ENCODE measurements around the gene ZMIZ1.

ZMIZ1 gene

DNA sequence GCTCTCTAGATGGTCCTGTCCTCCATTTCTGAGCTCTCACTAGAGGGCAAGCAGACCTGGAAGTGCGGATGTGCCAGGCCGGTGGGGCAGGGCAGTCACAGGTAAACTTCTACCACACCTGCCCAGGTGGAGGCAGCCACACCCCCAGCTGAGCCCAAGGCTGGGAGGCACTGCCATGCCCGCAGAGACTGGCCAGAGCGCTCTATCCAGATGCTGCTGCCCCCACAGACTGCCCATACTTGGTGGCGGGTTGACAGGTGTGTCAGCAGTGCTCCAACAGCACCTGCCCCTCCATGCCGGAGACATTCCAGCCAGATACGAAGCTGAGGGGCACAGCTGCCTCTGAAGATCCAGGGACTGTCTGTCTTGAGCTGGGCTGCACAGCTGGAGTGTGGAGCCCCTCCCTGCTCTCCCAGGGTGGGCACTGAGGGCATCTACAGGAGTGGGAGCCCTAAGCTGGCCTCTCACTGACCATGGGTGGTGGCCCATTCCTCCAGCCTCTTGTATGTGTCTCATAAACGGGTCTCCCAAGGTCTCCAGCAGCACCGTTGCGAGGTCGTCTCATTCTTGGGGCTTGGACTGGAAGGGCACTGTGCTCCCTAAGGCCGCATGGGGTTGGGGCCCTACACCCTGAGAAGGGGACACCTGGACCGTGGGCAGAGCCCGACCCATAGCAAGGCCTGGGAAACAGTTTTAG, 240.4 kb downstream of the ZMIZ1 start:
- no peak for DNase-seq (ENCODE audit: low spot score)

DNA sequence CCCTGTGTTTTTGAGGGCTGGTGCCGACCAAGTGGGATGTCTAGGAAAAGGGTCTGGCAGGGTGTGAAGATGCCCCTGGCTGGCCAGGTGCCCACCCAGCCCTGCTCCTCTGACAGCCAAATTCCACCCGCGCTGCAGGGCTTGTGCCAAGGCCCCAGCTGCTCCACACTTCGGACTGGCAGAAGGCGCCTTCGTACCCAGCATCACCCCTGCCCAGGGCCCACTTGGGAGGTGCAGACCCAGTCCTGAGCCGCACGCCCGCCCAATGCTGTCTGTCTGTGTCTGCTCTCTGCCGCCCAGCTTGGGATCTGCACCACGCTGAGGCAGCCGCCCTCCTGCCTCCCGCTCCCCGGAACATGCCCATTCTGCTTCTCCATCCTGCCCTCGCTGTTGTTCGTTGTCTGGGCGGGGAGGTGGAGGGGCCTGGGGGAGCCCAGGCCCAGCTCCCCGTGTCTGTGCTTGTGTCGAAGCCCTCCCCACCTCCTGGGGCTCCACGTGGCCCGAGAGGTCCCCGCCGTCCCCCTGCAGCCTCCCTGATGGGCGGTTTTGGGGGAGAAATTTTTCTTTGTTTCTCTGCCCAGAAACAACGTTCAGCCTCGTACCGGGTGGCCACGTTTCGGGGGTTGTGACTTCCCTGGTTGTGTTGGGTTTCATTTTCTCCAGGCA, 241.6 kb downstream of the ZMIZ1 start:
- no peak for DNase-seq (ENCODE audit: low spot score)

DNA sequence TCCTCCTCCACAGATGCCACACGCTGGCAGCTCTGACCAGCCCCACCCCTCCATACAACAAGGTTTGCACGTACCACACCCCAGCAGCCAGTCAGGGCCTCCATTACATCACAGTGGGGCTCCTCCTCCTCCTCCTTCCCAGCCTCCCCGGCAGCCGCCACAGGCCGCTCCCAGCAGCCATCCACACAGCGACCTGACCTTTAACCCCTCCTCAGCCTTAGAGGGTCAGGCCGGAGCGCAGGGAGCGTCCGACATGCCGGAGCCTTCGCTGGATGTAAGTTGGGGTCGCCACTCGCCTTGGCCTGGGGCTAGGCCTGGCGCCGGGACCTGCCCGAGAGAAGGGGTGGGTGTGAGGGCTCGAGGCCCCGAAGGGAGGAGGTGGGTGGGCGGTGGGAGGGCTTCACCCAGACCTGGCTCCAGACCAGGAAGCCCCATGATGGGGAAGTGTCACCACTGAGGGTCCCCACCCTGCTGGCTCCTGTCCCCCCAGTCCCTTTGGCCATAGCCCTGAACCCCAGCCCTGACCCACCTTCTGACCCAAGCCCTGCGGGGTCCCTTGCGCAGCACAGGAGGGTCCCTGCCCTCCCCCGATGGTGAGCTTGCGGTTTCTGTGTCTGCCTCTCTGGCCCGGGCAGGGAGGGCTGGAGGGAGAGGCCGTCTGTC, 242.3 kb downstream of the ZMIZ1 start:
- no peak for DNase-seq (ENCODE audit: low spot score)

DNA sequence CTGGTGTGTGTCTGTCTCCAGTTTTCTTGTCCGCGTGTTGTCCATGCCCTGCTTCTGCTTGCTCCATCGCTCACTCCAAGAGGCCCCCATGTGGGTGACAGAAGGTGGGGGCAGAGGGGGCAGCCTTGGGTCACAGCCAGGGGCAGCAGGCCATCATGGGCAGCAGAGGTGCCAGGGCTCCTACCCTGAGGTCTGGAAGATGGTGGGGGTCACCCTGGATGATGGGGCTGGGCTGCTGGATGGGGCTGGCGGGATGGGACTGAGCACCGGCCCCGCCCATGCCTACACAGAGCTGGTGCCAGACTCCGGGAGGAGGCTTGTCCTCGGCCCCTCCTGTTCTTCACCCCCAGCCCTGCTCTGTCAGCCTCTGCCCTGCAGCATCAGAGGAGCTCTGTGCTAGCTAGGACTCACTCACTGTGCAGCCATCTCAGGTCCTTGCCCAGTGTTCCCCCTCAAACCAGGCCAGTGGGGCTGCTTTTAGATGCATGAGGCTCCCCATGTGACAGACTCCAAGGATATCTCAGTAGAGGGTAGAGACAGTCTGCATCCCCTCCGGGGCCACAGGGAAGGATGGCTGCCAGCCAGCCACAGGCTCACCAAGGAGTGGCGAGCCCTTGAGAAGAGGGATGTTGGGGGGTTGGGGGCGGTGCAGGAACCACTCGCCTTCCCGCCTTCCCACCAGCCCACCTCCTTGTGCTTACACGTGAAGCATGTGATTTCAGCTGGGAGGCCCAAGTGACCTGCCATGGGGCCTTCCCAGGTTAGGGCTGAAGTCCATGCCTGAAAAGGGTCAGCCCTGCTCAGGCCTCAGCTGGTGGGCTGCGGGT, 243.0 kb downstream of the ZMIZ1 start:
- DNase-seq (ENCODE audit: low spot score): no peak

DNA sequence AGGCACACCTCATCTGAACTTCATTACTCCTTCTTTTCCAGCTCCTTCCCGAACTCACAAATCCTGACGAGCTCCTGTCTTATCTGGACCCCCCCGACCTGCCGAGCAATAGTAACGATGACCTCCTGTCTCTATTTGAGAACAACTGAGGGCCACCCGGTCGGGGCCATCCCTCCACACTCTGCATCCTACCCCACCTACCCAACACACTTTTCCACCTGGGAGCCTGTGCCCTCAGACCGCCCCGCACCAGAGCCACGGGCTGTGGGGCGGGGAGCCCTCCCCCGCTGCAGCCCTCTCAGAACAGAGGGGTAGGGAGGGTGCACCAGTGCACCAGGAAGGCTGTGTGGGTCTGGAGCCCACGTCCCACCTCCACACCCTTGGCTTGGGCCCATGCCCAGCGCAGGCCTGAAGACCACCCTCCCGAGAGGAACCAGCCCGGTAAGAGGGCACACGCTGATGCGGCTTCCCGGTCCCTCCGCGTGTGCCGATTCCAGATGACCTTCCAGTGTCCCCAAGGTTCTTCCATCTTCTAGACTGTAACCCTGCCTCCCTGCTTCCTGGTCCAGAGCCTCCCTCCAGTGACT, 243.9 kb downstream of the ZMIZ1 start:
- DNase-seq (ENCODE audit: low spot score): no peak

DNA sequence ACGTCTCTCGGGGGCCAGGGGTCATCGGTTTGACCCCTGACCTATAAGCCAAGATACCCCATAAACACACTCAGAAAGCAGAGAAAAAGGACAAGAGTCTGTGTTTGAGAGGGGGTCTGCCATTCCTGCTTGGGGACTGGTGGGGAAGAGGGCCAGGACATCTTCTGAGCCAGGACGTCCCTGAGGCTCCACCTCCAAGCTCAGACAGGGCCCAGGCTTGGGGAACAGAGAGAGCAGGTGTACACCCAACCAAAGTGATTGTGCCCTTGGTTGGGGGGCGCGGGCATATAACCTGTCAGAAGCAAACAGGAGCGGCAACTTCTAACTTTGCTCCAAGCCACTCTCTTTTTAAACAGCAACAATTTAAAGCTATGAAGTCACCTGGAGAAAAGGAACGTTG, 244.6 kb downstream of the ZMIZ1 start:
- DNase-seq (ENCODE audit: low spot score): no peak

DNA sequence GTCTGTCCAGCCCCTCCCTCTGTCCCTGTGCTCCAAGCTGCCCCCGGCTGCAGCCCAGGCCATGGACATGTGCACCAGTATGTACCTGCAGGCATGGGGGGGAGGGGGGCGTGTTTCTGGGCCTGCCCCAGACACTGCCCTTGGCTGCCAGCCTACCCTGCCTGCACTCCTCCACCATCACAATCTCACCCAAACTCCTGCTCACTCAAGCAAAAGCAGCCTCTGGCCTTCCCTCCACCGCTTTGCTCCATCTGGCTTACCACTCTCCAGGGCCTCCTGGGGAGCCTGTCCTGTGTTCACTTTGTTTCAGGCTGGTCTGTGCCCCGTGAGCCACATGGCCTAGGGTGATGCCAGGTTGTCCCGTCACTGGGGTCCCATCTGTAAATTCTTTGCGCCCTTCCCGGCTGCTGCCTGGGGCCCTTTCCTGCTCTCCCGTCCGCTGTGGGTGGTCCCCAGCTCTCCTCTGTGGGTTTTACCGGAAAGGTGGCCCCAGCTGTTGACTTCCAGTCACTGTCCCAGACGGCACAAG, 245.2 kb downstream of the ZMIZ1 start:
- DNase-seq (ENCODE audit: low spot score): no peak

DNA sequence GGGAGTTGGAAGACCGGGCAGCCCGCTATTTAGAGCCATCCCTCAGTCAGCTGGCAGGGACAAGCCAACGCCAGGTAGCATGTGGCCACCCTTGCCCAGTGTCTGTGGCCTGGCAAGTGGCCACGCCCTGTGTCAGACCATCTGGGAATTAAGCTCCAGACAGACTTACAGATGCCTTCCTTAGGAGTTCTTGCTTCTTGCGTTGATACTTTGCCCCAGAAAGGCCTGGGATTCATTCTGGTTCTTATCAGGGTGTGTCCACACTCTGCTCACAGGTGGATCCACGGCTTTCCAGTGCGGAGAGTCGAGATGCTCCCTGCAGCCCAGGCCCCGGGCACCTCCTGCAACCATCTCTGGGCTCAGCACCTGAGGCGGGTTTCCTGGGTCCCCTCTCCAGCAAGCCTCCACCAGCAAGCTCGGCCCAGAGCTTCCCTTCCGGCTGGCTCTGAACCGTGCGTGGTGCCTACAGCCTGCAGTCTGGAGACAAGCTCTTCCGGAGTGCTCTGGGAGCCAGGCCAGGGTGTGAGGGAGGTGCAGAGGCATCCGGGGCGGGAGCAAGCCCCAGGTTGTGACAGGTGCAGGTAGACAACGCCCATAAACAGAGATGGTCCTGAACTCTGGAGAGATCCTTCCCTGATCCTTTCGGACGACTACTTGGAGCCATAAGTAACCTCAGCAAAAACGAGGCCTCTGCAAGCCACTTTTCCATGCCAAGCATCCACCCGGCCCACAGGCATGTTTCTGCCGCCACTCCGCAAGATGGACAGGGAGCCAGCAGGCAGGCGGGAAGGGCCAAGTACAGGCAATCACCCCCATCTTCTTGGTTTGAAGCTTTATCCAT, 246.2 kb downstream of the ZMIZ1 start:
- DNase-seq (ENCODE audit: low spot score): no peak

DNA sequence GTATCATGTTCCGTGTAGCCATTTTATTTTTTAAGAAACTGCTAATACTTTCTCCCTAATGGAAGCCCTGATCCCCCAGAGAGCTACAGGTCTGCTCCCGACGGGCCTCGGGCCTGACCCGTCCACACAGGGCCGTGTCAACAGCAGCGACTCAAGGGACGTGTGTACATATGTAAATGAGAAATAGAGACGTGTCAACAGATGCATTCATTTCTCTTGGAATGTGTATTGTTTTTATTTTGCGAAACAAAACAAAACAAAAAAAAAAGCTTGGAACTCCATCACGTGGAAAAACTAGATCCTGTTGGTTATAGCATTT, 246.8 kb downstream of the ZMIZ1 start:
- DNase-seq (ENCODE audit: low spot score): no peak

DNA sequence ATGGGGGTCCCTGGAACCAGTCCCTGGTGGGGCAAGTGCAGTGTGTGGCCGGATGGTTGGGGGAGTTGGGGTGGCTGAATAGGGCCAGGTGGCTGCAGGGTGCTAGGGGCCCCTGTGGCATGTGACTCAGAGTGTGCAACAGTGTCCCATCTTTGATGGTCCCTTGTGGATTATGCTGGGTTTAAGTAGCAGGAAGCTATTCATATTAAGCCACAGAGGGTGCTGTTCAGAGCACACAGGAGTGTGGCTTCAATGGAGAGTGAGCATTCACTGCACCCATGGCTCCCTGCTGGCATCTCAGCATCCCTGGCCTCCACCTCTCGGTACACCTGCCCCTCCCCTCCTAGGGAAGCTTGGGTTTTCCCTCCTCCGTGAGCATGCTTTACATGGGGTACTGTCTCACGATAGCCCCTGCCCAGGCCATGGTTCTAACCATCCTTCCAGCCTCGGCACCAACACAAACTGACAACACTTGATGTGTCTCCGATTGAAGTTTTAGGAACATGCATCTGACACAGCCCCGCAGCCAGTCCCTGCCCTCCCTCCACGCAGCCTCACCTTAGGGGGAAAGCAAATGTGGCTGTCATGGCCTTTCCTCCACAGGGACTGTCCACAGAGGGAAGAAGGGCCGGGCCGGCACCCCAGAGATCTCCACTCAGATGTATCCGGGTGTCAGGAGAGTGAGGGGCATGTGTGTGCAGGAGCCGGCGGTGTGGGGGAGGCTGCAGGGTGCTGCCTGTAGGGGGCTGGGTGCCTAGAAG, 248.1 kb downstream of the ZMIZ1 start:
- DNase-seq (ENCODE audit: low spot score): no peak

DNA sequence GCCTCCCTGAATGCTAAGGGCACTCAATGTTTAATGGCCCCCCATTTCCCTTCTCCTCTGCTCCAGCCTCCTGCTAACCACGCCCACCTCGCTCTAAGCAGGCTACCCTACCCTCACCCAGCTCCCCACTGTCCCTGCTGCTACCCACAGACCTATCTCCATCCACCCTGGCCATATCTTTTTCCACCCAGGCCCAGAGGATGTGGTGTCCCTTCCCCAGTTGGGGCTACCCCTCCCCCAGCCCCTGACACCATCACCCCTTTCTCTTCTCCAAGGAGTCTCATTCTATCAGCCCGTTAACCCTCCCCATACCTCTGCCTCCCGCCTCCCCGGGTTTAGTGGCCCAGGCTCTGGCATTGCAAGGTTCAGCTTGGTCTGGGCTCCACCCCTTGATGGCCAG, 249.6 kb downstream of the ZMIZ1 start:
- no peak for DNase-seq (ENCODE audit: low spot score)

DNA sequence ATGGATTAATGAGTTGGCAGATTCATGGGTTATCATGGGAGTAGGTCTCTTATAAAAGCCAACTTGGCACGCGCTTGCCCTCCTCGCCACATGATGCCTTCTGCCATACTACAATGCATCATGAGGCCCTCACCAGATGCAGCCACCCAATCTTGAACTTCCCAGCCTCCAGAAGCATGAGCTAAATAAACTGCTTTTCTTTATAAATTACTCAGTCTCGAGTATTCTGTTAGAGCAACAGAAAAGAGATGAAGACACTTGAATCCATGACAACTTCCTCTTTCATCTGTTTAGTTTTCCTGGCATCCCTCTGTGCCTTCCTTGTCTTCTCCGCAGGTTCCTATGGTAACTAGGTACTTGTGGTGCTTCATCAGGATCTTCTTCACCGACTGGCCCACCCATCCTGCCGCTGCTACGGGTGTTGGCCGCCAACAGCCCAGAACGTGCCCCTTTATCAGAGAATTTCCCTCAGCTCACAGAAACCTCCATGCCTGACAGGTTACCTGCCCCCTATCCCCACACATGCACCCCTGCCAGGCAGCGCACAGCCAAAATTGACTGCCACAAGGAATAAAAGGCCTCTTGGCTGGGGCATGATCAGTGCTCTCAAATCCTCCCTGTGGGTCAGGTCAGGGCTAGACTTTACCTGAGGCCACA, 250.5 kb downstream of the ZMIZ1 start:
- DNase-seq (ENCODE audit: low spot score): no peak

DNA sequence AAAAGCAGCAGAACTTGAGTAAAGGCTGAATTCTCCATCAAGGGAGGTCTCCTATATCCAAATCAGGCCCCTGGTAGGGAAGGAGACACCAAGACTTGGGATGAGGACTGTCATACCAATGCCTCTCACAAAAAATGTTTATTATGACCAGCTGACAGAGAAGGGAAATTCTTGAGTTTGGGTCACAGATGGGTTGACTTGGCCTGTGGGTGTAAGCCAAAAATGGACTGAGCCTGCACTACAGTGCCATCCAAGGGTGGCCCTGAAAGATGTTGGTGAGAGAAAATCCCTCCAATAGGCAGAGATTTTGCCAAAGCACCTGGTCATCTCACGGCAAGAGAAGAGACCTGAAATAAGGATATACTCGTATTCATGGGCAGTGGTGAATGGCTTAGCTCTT, 251.6 kb downstream of the ZMIZ1 start:
- DNase-seq (ENCODE audit: low spot score): no peak

DNA sequence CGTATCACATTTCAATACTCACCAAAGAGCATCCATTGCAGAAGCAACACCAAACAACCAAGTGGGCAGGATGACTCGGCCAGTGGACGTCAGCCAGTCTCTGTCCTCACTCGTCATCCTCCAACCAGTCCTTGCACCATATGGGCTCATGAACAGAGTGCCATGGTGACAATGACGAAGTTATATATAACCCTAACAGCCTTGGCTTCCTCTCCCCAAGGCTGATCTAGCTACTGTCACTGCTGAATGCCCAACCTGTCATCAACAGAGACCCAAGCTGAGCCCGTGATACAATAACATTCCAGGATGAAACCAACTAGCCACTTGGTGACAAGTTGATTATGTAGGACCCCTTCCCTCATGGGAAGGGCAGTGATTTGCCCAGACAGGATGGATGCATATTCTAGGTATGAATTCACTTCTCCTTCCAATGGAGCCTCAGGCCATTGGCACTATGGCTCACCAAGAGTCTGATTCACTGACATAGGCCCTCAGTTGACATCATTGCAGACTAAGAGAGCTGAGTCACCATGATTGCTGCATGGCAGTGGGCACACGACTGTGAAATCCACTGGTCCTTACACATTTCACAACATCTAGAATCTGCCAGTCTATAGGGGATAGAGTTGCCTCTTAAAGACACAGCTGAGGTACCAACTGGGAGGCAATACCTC, 252.2 kb downstream of the ZMIZ1 start:
- DNase-seq (ENCODE audit: low spot score): no peak

DNA sequence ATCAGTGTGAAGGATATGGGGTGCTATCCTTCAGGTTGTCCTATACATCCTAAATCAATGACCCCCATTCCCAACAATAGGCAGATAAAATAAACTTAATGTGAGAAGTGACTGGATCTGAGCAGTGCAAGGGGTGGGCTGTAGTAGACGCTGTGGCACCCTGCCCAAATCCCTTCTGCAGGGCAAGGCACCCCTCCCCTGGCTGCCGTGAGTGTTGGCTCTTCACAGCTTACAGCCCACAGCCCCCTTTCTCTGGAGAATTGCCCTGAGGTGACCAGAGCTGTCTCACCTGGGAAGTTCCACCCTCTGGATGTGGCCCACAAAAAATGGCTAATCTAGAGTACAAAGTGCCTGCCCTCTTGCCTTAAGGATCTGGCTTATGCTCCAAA, 252.7 kb downstream of the ZMIZ1 start:
- DNase-seq (ENCODE audit: low spot score): no peak

DNA sequence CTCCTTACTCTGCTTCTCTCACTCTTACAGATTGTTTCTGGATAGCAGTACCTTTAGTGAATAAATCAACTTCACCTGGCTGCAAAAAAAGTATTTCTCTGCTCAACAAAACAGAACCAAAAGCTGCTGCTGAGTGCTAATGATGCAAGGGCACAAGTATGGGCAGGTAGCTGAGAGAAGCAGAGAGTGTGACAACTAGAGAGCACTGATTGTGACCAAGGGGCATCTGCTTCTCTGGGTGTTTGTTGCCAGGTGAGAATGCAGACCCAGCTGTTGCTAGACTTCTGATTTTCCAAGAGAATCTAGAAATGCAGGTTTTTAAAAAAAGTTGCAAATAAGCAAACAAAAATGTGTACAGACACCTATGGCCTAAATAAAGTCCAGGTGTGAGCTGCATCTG, 253.2 kb downstream of the ZMIZ1 start:
- DNase-seq (ENCODE audit: low spot score): no peak

DNA sequence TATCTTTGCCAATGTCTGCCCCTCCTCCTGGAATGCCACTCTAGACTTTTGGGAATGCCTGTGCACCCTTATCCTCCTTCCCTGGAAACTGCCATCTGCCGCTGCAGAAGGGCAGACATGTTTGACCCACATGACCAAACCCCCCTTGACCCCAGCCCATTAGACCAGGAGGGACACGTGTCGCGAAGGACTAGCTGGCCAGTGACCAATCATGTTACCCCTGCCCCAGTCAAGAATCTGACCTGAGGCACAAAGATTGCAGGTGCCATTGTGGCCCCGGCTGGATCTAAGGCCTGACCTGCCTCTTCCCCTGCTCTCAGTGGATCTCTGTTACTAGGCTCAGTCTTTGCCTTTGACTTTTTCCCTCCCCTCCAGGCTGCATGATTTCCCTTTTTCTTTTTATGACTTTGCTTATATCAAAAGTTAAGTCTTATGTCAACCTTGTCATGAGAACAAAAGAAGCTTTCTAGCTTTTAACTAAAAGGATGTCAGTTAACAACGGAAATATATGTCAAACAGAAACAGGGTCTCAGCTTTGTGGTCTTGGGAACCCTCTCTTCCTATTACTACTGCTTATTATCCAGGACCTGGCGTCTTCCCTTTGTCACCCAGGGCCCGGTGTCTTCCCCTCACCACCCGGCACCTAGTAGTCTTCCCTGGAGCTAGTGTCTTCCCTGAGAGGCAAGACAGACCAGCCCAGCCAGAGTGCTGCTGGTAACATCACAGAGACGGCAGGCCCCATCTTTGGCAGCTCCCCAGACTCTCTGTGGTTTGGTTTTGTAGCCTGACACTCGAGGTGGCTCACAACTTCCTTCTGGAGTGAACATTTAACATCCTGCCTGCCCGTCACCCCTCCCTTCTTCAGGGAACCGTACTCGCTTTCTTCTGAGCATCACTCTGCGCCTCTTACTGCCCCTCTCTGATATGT, 254.1 kb downstream of the ZMIZ1 start:
- no peak for DNase-seq (ENCODE audit: low spot score)

DNA sequence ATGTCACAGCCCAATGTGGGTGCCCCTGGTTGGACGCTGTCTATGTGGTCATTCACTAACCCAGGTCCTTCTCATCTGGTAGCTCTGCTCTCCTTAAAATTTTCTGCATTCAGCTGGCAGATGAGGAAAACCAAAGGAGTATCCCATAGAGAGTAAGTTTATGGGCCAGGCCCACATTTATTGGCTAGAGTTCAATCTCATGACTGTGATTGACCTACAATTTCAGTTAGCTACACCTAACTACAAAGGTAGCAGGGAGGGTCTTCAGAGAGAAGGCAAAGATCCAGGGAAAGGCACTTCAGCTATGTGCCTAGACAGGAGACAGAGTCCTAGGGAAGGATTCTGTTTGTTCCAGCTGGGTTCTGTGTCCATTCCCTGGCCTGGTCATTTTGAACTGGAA, 254.8 kb downstream of the ZMIZ1 start:
- no peak for DNase-seq (ENCODE audit: low spot score)
